K562 (cell line): ENCODE data around the gene CLCN1. TPM values are rescaled to one million over a fixed set of nuclear protein-coding genes. Genes with fewer than 3 reads are reported as not detected.

Experiments used
- CCAR2 ChIP-seq: fragments of 200-400 bp; formaldehyde crosslinking; IDR thresholded peaks from 2 replicates; pipeline ENCODE4 v1.6.1; 2017; ENCODE audit warnings: mild to moderate bottlenecking, low read depth, low read length
- DACH1 ChIP-seq: fragments of 450-650 bp; IDR thresholded peaks from 2 replicates; pipeline ENCODE4 v1.6.1; 2018; ENCODE audit not compliant: partially characterized antibody
- ESRRA ChIP-seq: fragments of 450-650 bp; IDR thresholded peaks from 2 replicates; pipeline ENCODE4 v1.6.1; 2014; ENCODE audit warnings: low read depth, mild to moderate bottlenecking, moderate library complexity, borderline replicate concordance
- GABPB2 ChIP-seq: fragments of 250-450 bp; sonication (Bioruptor Pico); conservative IDR thresholded peaks from 2 replicates; pipeline ENCODE4 v1.5.1; 2021; ENCODE audit warnings: mild to moderate bottlenecking
- HMGN3 ChIP-seq: IDR thresholded peaks from 2 replicates; pipeline ENCODE4 v1.6.1; 2011; ENCODE audit warnings: borderline replicate concordance, low read depth, mild to moderate bottlenecking, mixed read lengths, low read length; ENCODE audit not compliant: insufficient read length; ENCODE audit errors: extremely low read depth
- HOMEZ ChIP-seq: fragments of 250-450 bp; sonication (Bioruptor Pico); IDR thresholded peaks from 2 replicates; pipeline ENCODE4 v1.4.0; 2020; ENCODE audit warnings: mild to moderate bottlenecking, moderate library complexity
- KLF1 ChIP-seq: fragments of 450-650 bp; IDR thresholded peaks from 2 replicates; pipeline ENCODE4 v1.6.1; 2016; ENCODE audit warnings: missing genetic modification characterization, missing compliant biosample characterization
- LARP7 ChIP-seq: fragments of 450-650 bp; IDR thresholded peaks from 2 replicates; pipeline ENCODE4 v1.6.1; 2016
- RBBP5 ChIP-seq: fragments of 200-600 bp; sonication (generic); IDR thresholded peaks from 2 replicates; pipeline ENCODE4 v1.6.1; 2012; ENCODE audit warnings: borderline replicate concordance, mild to moderate bottlenecking, low read length, control low read depth, inconsistent platforms; ENCODE audit not compliant: insufficient read depth, poor library complexity, severe bottlenecking
- RUNX1 ChIP-seq: sonication (generic); IDR thresholded peaks from 2 replicates; pipeline ENCODE4 v1.6.1; 2016; ENCODE audit warnings: antibody characterized with exemption, low read depth
- SMARCA5 ChIP-seq: fragments of 450-650 bp; IDR thresholded peaks from 2 replicates; pipeline ENCODE4 v1.6.1; 2016
- SP2 ChIP-seq: IDR thresholded peaks from 2 replicates; pipeline ENCODE4 v1.6.1; 2011; ENCODE audit warnings: mild to moderate bottlenecking, low read depth, low read length, moderate library complexity; ENCODE audit not compliant: poor library complexity, severe bottlenecking; ENCODE audit errors: extremely low read depth
- TAF9B ChIP-seq: fragments of 450-650 bp; IDR thresholded peaks from 2 replicates; pipeline ENCODE4 v1.6.1; 2018; ENCODE audit warnings: mild to moderate bottlenecking; ENCODE audit not compliant: partially characterized antibody
- ZBTB1 ChIP-seq: sonication (generic); formaldehyde crosslinking; IDR thresholded peaks from 2 replicates; pipeline ENCODE4 v1.8.1; 2023; ENCODE audit warnings: missing genetic modification reagents, low read depth, mild to moderate bottlenecking, borderline replicate concordance
- ZBTB26 ChIP-seq: fragments of 450-650 bp; formaldehyde crosslinking; IDR thresholded peaks from 2 replicates; pipeline ENCODE4 v1.4.0; 2022; ENCODE audit warnings: missing genetic modification characterization
- ZNF224 ChIP-seq: sonication (generic); formaldehyde crosslinking; IDR thresholded peaks from 2 replicates; pipeline ENCODE4 v1.8.0; 2022; ENCODE audit warnings: mild to moderate bottlenecking, missing genetic modification reagents
- ZNF23 ChIP-seq: fragments of 250-450 bp; sonication (Bioruptor Pico); IDR thresholded peaks from 2 replicates; pipeline ENCODE4 v1.4.0; 2020; ENCODE audit warnings: mild to moderate bottlenecking
- ZNF75A ChIP-seq: fragments of 450-650 bp; formaldehyde crosslinking; IDR thresholded peaks from 2 replicates; pipeline ENCODE4 v1.4.0; 2020; ENCODE audit warnings: mild to moderate bottlenecking
- polyA plus RNA-seq, 8 experiments: library from polyadenylated mRNA; depleted of rRNA in 4 of 8; stranded (reverse) in 5 of 8; unstranded in 3 of 8; fragments of >200 nt; fragmentation: Nextera tagmentation in 2 of 8; fragmentation: Illumina TruSeq in 1 of 8; extraction: Ambion mirVana in 2 of 8; extraction: Trizol in 1 of 8; gene quantifications; 2 replicates each; pipeline versions ENCODE4 v1.2.1 to v1.2.3, GENCODE V29; 2011 to 2014; ENCODE audit warnings: inconsistent platforms in 1 of 8, missing spikeins in 1 of 8
- total RNA-seq, 7 experiments: library from RNA; depleted of rRNA in 6 of 7; stranded (reverse); fragments of >200 nt in 6 of 7; fragmentation: Illumina TruSeq in 2 of 7; extraction: Trizol in 2 of 7; gene quantifications; 2 replicates each; pipeline versions ENCODE4 v1.2.1 to v1.2.3, GENCODE V29; 2011 to 2021; ENCODE audit warnings: low replicate concordance in 1 of 7
- TF ChIP-seq, protein P1 (sequence below): sonication (generic); formaldehyde crosslinking; IDR thresholded peaks from 2 replicates; pipeline ENCODE4 v1.8.0; 2023; ENCODE audit warnings: mild to moderate bottlenecking, missing genetic modification reagents

The CLCN1 gene
- total and polyA plus RNA-seq, 9 of the 15 experiments (the other 6 are each of a cell fraction or from before 2014, with no cell fraction given): 0.01 to 0.11 (median 0.04) TPM; not detected in 4

GRCh38 chr7:143295870-143296269, 20.0 kb upstream of the CLCN1 start (continued):
- TF ChIP-seq ESRRA: no peak
- TF ChIP-seq SP2: no peak
- no peak for TF ChIP-seq HOMEZ (CRISPR knock-in tag)
- TF ChIP-seq RBBP5: no peak
- TF ChIP-seq ZBTB1 (CRISPR knock-in tag): no peak
- TF ChIP-seq, protein P1, sequence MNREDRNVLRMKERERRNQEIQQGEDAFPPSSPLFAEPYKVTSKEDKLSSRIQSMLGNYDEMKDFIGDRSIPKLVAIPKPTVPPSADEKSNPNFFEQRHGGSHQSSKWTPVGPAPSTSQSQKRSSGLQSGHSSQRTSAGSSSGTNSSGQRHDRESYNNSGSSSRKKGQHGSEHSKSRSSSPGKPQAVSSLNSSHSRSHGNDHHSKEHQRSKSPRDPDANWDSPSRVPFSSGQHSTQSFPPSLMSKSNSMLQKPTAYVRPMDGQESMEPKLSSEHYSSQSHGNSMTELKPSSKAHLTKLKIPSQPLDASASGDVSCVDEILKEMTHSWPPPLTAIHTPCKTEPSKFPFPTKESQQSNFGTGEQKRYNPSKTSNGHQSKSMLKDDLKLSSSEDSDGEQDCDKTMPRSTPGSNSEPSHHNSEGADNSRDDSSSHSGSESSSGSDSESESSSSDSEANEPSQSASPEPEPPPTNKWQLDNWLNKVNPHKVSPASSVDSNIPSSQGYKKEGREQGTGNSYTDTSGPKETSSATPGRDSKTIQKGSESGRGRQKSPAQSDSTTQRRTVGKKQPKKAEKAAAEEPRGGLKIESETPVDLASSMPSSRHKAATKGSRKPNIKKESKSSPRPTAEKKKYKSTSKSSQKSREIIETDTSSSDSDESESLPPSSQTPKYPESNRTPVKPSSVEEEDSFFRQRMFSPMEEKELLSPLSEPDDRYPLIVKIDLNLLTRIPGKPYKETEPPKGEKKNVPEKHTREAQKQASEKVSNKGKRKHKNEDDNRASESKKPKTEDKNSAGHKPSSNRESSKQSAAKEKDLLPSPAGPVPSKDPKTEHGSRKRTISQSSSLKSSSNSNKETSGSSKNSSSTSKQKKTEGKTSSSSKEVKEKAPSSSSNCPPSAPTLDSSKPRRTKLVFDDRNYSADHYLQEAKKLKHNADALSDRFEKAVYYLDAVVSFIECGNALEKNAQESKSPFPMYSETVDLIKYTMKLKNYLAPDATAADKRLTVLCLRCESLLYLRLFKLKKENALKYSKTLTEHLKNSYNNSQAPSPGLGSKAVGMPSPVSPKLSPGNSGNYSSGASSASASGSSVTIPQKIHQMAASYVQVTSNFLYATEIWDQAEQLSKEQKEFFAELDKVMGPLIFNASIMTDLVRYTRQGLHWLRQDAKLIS (CRISPR knock-in tag): no peak
- no peak for TF ChIP-seq DACH1
- no peak for TF ChIP-seq GABPB2 (CRISPR knock-in tag)
- TF ChIP-seq KLF1: no peak
- no peak for TF ChIP-seq RUNX1
- TF ChIP-seq CCAR2: no peak
- no peak for TF ChIP-seq ZNF75A (CRISPR knock-in tag)
- TF ChIP-seq HMGN3: no peak
- TF ChIP-seq LARP7: no peak
- no peak for TF ChIP-seq SMARCA5
- no peak for TF ChIP-seq ZNF224 (CRISPR knock-in tag)
- no peak for TF ChIP-seq TAF9B
- no peak for TF ChIP-seq ZNF23 (CRISPR knock-in tag)
- TF ChIP-seq ZBTB26 (CRISPR knock-in tag): no peak
